Left hindlimb (tissue), 1 donor: ENCODE data around the gene ZEB1.
"Not testable (repeated sequence)": the region's sequence is repeated elsewhere in the genome, so short reads cannot be mapped to it uniquely, and the experiment has no call there.

ENCODE experiments used
- DNase-seq: peaks from one replicate; pipeline ENCODE4 v3.0.0-alpha.2; 2018

The ZEB1 gene

GRCh38 chr10:31427334-31427733, 108.3 kb downstream of the ZEB1 start:
- DNase-seq, result not testable (repeated sequence)

GRCh38 chr10:31428499-31428898, 109.5 kb downstream of the ZEB1 start:
- DNase-seq, result not testable (repeated sequence)

GRCh38 chr10:31431021-31431420, 112.0 kb downstream of the ZEB1 start:
- no peak for DNase-seq

GRCh38 chr10:31437959-31438358, 118.9 kb downstream of the ZEB1 start:
- DNase-seq, result no peak

GRCh38 chr10:31451766-31452165, 132.8 kb downstream of the ZEB1 start:
- DNase-seq, result no peak

GRCh38 chr10:31456468-31456867, 137.5 kb downstream of the ZEB1 start:
- DNase-seq, result no peak

- no peak for DNase-seq
Observed at GRCh38 chr10:31457858-31458257, 138.8 kb downstream of the ZEB1 start.

GRCh38 chr10:31458974-31459373, 140.0 kb downstream of the ZEB1 start:
- no peak for DNase-seq

- DNase-seq, result no peak
Observed at GRCh38 chr10:31460242-31460641, 141.2 kb downstream of the ZEB1 start.

- DNase-seq, result no peak
Observed at GRCh38 chr10:31464552-31464951, 145.5 kb downstream of the ZEB1 start.

- no peak for DNase-seq
Observed at GRCh38 chr10:31466313-31466712, 147.3 kb downstream of the ZEB1 start.

- DNase-seq, result peak; percentile 25
Observed at GRCh38 chr10:31467791-31468535, 148.9 kb downstream of the ZEB1 start.

- no peak for DNase-seq
Observed at GRCh38 chr10:31468536-31468859, 149.5 kb downstream of the ZEB1 start.

- no peak for DNase-seq
Observed at GRCh38 chr10:31475519-31475918, 156.5 kb downstream of the ZEB1 start.

- no peak for DNase-seq
Observed at GRCh38 chr10:31476088-31476487, 157.1 kb downstream of the ZEB1 start.

GRCh38 chr10:31477584-31477983, 158.6 kb downstream of the ZEB1 start:
- no peak for DNase-seq

GRCh38 chr10:31479752-31480151, 160.7 kb downstream of the ZEB1 start:
- no peak for DNase-seq

- no peak for DNase-seq
Observed at GRCh38 chr10:31483546-31483945, 164.5 kb downstream of the ZEB1 start.

GRCh38 chr10:31484431-31485135, 165.6 kb downstream of the ZEB1 start:
- DNase-seq, result no peak

- DNase-seq, result no peak
Observed at GRCh38 chr10:31490858-31491504, 172.0 kb downstream of the ZEB1 start.

- no peak for DNase-seq
Observed at GRCh38 chr10:31507427-31507826, 188.4 kb downstream of the ZEB1 start.

GRCh38 chr10:31508234-31508633, 189.2 kb downstream of the ZEB1 start:
- DNase-seq, result no peak

- no peak for DNase-seq
Observed at GRCh38 chr10:31508882-31509281, 189.9 kb downstream of the ZEB1 start.

- no peak for DNase-seq
Observed at GRCh38 chr10:31509989-31510388, 191.0 kb downstream of the ZEB1 start.
